Posterior vena cava (tissue), 2 donors: ENCODE data around the gene GAS6. TPM values are rescaled to one million over a fixed set of nuclear protein-coding genes. Genes with fewer than 3 reads are reported as not detected.
"Not testable (repeated sequence)": the region's sequence is repeated elsewhere in the genome, so short reads cannot be mapped to it uniquely, and the experiment has no call there.

ENCODE experiments used
- DNase-seq: peaks from one replicate; pipeline ENCODE4 v3.0.0-alpha.2; 2020; ENCODE audit warnings: low spot score
- intact Hi-C, 2 donors: fragments of 100-400 bp; cut with DNase I; formaldehyde crosslinking; loops; one replicate each; pipeline versions ENCODE4 v1.14.1 to v1.14.2; 2022 to 2023
- total RNA-seq, 2 donors: library from RNA; stranded (reverse); fragmentation: NEBNext Ultra II Directional; extraction: Animal tissue kit (Norgen Biotek cat#: 25700); gene quantifications; one replicate each; pipeline ENCODE4 v1.2.1, GENCODE V29; 2021
- donor health status: DM: yes; HTN: yes; CAD: no.
- donor health status: DM: yes; HTN: yes; CAD: no.

Gene GAS6
- total RNA-seq, 2 donors from 2014 or later, result 201 to 215 TPM

DNA sequence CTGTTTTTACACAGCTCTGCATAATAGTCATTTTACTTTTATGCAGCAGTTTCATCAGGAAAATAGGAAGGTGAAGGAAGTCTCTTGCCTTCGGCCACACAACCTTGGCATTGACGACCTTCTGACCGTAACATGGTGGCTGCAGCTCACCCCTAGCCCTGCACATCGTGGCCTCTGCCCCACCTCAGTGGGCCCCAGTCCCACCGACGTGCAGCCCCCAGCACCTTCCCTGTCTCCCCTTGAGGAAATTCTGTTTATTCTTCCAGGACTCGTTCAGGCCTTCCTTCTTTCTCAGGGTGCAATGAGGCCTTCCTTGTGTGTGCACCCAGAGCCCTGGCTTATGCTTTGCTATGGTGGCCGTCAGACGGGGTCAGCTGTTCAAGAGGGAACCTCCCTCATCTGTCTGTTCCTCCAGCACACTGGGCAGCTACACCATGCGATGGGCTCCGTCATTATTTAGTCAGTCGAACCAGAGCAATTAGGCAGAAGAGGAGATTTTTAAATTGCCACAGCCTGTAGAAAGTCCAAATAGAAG lies 71.6 kb downstream of the GAS6 start:
- intact Hi-C loops, result no loop called here
- peak; percentile 55 for DNase-seq

DNA sequence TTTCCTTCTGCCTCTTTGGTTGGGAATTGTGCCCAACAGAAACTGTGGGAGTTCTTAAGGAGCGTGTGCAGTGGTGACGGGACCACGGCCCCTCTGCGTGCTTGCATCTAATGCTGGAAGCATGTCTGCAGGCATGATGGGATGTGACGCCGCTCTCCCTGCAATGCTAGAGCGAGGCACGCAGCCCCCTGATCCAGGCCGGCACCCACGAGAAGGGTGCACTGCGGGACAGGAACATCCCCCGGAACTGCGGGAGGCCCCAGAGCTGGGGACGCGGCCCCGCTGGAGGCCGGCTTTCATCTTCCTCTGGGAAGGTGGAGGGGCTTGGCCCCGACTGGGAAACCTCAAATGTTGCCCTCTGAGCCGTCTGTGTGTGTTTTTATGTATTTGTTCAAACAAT lies 72.1 kb downstream of the GAS6 start:
- DNase-seq, result peak; percentile 38
- intact Hi-C loops, result no loop called here

GRCh38 chr13:113791226-113791625 lies 72.7 kb downstream of the GAS6 start:
- intact Hi-C loops, result no loop called here
- DNase-seq, result peak; percentile 57

DNA sequence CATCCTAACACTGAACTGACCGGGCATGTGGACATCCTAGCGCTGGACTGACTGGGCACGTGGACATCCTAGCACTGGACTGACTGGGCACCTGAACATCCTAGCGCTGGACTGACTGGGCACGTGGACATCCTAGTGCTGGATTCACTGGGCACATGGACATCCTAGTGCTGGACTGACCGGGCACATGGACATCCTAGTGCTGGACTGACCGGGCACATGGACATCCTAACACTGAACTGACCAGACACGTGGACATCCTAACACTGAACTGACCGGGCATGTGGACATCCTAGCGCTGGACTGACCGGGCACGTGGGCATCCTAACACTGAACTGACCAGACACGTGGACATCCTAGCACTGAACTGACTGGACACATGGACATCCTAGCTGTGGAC lies 73.9 kb downstream of the GAS6 start:
- not testable (repeated sequence) for DNase-seq

DNA sequence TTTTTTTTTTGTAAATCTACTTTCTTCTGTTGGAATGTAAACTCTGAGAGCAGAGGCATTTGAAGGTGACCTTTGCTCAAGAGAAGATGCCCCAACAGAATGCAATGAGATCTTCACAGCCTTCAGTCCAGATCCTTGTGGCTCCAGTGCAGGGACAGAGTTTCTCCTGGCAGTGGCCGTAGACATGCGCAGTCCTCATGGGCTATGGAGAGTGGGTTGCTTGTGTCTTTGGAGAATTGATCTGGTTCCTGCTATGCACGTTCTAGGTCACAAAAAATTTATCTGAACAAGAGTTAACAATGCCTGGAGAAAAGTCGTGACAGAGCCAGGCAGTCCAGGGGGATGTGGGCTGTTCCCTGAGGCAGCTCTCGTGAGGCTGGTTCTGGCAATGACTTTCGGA lies 74.7 kb downstream of the GAS6 start:
- intact Hi-C loops, result no loop called here
- peak; percentile 20 for DNase-seq

More for the DNA sequence above, 73.9 kb downstream of the GAS6 start:
- intact Hi-C loops, result not testable (repeated sequence)

GRCh38 chr13:113788413-113789135 lies 75.3 kb downstream of the GAS6 start:
- intact Hi-C loops, result no loop called here
- DNase-seq, result peak; percentile 78

GRCh38 chr13:113787694-113788093 lies 76.2 kb downstream of the GAS6 start:
- intact Hi-C loops, result no loop called here
- peak; percentile 47 for DNase-seq

- intact Hi-C loops, result no loop called here
Observed at GRCh38 chr13:113786262-113786841, 77.5 kb downstream of the GAS6 start.

DNA sequence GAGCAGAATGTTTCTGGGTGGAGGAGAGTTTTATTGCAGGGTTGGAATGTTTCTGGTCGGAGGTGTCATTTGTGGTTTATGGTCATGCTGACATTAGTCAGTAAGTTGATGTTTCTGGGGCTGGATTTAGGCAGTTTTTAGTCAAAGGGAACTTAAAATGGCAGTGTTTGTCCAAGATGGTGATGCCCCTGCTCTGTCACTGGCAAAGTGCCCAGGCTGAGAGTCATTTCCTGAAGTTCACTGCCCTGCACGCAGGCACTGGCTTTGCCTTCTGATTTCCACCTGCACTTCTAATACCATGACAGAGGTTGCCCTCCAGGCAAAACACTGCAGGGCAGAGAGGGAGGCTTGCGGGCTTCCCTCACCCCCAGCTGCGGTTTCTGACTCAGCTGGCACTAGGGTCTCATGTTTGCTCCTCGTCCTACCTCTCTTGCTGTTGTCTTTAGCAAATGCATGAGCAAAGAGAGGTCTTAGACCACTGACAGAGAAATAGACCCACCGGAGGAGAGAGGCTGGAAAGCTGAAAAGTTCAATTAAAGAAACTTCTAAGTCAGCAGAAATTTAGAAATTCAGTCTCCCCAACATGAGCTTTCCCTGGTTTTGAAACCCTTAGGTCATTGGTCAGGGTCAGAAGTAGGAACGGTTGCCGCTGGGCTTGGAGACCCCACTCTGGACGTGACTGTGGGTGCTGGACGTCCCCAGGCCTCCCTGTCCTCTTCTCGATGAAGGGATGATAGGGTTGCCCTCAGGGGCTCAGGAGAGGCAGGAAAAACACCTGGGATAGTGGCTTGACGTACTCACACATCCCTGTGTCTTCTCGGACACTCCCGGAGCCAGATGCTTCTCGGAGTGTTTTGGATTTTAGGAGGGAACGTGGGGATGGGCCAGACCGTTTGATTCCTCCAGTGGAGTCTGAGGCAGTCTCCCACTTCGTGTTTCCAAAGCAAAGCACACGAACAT lies 78.5 kb downstream of the GAS6 start:
- DNase-seq, result peak; percentile 68
- intact Hi-C loops, result no loop called here

More at GRCh38 chr13:113786262-113786841, 77.5 kb downstream of the GAS6 start:
- no peak for DNase-seq

GRCh38 chr13:113784645-113785024 lies 79.2 kb downstream of the GAS6 start:
- intact Hi-C loops, result no loop called here
- DNase-seq, result no peak

DNA sequence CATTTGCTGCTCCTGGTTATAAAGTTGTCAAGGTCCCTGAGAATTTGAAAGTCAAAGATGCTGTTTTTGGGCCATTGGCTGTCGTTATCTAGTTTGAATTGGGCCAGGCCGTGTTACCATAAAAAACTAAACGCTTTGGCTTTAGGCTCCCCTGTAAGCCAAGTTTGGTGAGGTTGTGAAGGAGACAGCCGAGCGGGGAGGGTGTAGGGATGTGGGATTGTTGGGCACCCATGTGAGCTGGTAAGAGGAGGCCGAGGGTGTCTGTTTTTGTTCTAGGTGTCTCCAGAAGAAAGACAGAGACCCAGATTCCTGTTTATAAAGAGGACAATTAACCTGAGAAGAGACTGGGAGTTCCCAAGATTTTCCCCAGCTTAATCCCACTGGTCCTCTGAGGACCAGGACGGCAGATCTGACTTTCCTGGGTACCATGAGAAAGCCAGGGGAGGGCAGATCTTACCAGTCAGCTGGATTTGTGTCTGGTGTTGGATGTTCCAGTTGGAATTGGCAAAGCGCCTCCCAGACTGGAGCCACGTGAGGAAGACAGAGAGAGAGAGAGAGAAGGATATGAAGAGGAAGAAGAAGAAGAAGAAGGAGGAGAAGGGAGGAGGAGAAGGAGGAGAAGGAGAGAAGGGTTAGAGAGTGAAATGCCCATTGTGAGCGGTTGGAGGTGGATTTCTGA lies 79.8 kb downstream of the GAS6 start:
- intact Hi-C loops, result no loop called here
- DNase-seq, result peak; percentile 58

- intact Hi-C loops, result no loop called here
- peak; percentile 28 for DNase-seq
Observed at GRCh38 chr13:113783200-113783881, 80.5 kb downstream of the GAS6 start.

- peak; percentile 44 for DNase-seq
- intact Hi-C loops, result no loop called here
Observed at GRCh38 chr13:113782472-113782871, 81.4 kb downstream of the GAS6 start.

DNA sequence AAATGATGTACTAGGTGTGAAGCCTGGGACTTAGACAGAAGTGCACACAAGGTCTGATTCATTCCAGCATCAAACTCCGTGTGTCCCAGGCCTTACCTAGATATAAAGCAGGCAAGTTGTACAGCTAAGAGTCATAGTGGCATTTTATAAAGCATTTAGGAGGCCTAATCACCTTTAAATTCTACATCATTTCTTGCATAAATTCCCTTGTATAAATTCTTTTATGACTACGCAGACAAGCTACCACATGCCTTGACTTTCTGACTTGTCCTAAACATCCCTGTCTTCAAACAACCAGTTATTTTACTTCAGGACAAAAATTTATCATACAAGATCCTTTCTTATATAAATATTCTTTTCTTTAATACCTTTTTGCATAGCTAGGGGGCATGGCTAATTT lies 82.3 kb downstream of the GAS6 start:
- no peak for DNase-seq
- intact Hi-C loops, result no loop called here

DNA sequence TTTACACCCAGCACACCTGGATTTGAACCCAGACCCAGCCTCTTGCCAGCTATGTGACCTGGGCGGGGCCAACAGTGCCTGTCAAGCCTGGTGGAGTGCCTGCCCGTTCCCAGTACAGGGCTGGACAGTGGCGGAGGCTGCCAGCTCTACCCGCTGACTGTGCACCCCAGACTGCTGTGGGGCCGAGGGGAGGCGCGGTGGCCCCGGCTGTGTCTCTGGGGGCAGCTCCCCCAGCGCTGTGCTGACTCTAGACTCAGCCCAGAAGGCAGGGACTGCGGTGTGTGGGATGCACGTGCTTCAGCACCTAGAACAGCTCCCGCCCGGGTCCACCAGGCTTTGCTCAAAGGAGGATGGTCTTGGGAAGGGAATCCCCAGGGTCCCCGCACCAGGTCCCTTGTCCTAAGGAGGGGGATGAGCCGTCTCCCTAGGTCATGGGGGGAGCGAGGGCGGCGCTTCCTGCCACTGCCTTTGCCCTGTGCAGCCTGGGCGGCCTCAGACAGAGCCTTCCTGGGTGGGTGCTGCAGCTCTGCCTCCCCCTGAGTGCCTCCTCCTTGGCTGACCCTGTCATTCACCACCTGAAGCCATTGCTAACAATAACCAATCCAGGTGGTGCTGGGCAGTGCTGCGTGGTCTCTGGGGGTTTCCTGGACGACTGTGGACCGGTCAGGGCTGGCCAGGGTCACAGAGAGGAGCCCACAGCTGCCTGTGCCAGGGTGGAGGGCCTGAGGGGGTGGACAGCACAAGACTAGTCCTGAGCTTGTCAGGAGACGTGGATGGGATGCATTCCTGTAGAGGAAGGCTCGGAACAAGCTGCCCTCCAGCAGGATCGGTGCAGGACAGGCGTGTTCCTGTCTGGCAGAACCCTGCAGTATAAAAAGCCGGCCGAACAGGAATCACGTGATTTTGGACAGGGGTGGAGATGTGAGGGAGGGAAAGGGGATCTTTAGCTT lies 86.3 kb downstream of the GAS6 start:
- intact Hi-C loops, result no loop called here
- peak; percentile 80 for DNase-seq

GRCh38 chr13:113776231-113777125 lies 87.4 kb downstream of the GAS6 start:
- intact Hi-C loops, result no loop called here
- DNase-seq, result peak; percentile 67
